GM12878 (cell line): Measurements from ENCODE around the gene ACTR2. TPM values are rescaled to one million over a fixed set of nuclear protein-coding genes. Genes with fewer than 3 reads are reported as not detected.

Source experiments
- polyA plus RNA-seq, 11 experiments: library from polyadenylated mRNA; depleted of rRNA in 4 of 11; unstranded in 6 of 11; stranded (reverse) in 5 of 11; fragments of >200 nt; fragmentation: Nextera tagmentation in 4 of 11; fragmentation: Illumina TruSeq in 1 of 11; extraction: Ambion mirVana in 4 of 11; extraction: Trizol in 1 of 11; gene quantifications; 1 replicate in 1 of 11; 2 replicates in 10 of 11; pipeline versions ENCODE4 v1.2.1 to v1.2.3, GENCODE V29; 2011 to 2016; ENCODE audit warnings: inconsistent platforms in 2 of 11, missing spikeins in 2 of 11, low read depth in 1 of 11
- total RNA-seq, 4 experiments: library from RNA; depleted of rRNA in 3 of 4; stranded (reverse); fragments of >200 nt in 3 of 4; fragmentation: Illumina TruSeq in 1 of 4; extraction: Trizol in 1 of 4; gene quantifications; 2 replicates each; pipeline versions ENCODE4 v1.2.1 to v1.2.3, GENCODE V29; 2013 to 2021

ACTR2 gene
- total and polyA plus RNA-seq, 10 of the 15 experiments (the other 5 are each of a cell fraction or from before 2014, with no cell fraction given): 94.2 to 401 (median 195) TPM

Other genes starting within 250 kb of the ACTR2 start
- 35.8 and 37.0 TPM in 2 replicates for gene SLC1A4, start 238.4 kb upstream of the ACTR2 start, total RNA-seq (2014; rRNA removed)
- 23.2 and 23.8 TPM in 2 replicates for gene SLC1A4, start 238.4 kb upstream of the ACTR2 start, total RNA-seq (2014; rRNA removed; fragmentation: Illumina TruSeq; extraction: Trizol)
- 43.2 and 43.4 TPM in 2 replicates for gene SLC1A4, start 238.4 kb upstream of the ACTR2 start, total RNA-seq (2021)
- 20.3 and 26.9 TPM in 2 replicates for gene SLC1A4, start 238.4 kb upstream of the ACTR2 start, polyA plus RNA-seq (2011; rRNA removed)
- 27.4 TPM in 2 replicates for gene SLC1A4, start 238.4 kb upstream of the ACTR2 start, polyA plus RNA-seq (2014; fragmentation: Illumina TruSeq; extraction: Trizol)
- 10 to 100 TPM; 10.8 to 13.9 TPM for gene SLC1A4, start 238.4 kb upstream of the ACTR2 start, polyA plus RNA-seq (2014; fragmentation: Nextera tagmentation; extraction: Ambion mirVana)
- gene SLC1A4, start 238.4 kb upstream of the ACTR2 start, polyA plus RNA-seq (2014; rRNA removed): 28.0 and 29.0 TPM in 2 replicates
- gene SLC1A4, start 238.4 kb upstream of the ACTR2 start, polyA plus RNA-seq (2016; fragmentation: Nextera tagmentation; extraction: Ambion mirVana): 10 to 100 TPM; 32.6 to 37.2 TPM
- 6.9 and 7.6 TPM in 2 replicates for gene CEP68, start 171.4 kb upstream of the ACTR2 start, total RNA-seq (2014; rRNA removed)
- 7.2 and 7.8 TPM in 2 replicates for gene CEP68, start 171.4 kb upstream of the ACTR2 start, total RNA-seq (2014; rRNA removed; fragmentation: Illumina TruSeq; extraction: Trizol)
- 10.8 and 11.1 TPM in 2 replicates for gene CEP68, start 171.4 kb upstream of the ACTR2 start, total RNA-seq (2021)
- gene CEP68, start 171.4 kb upstream of the ACTR2 start, polyA plus RNA-seq (2011; rRNA removed): 6.2 and 6.5 TPM in 2 replicates
- gene CEP68, start 171.4 kb upstream of the ACTR2 start, polyA plus RNA-seq (2014; fragmentation: Illumina TruSeq; extraction: Trizol): 7.6 and 7.7 TPM in 2 replicates
- 1 to 10 TPM; 1.1 to 2.2 TPM for gene CEP68, start 171.4 kb upstream of the ACTR2 start, polyA plus RNA-seq (2014; fragmentation: Nextera tagmentation; extraction: Ambion mirVana)
- gene CEP68, start 171.4 kb upstream of the ACTR2 start, polyA plus RNA-seq (2014; rRNA removed): 6.1 and 6.5 TPM in 2 replicates
- 10 to 100 TPM in 1 of 2 experiments, 1 to 10 TPM in 1; 9.7 to 11.1 TPM for gene CEP68, start 171.4 kb upstream of the ACTR2 start, polyA plus RNA-seq (2016; fragmentation: Nextera tagmentation; extraction: Ambion mirVana)
- gene RAB1A, start 97.7 kb upstream of the ACTR2 start, total RNA-seq (2014; rRNA removed): 77.2 and 82.8 TPM in 2 replicates
- gene RAB1A, start 97.7 kb upstream of the ACTR2 start, total RNA-seq (2014; rRNA removed; fragmentation: Illumina TruSeq; extraction: Trizol): 50.8 and 51.2 TPM in 2 replicates
- gene RAB1A, start 97.7 kb upstream of the ACTR2 start, total RNA-seq (2021): 85.5 and 88.8 TPM in 2 replicates
- 159 and 226 TPM in 2 replicates for gene RAB1A, start 97.7 kb upstream of the ACTR2 start, polyA plus RNA-seq (2011; rRNA removed)
- gene RAB1A, start 97.7 kb upstream of the ACTR2 start, polyA plus RNA-seq (2014; fragmentation: Illumina TruSeq; extraction: Trizol): 78.0 and 82.8 TPM in 2 replicates
- gene RAB1A, start 97.7 kb upstream of the ACTR2 start, polyA plus RNA-seq (2014; fragmentation: Nextera tagmentation; extraction: Ambion mirVana): 10 to 100 TPM; 48.9 to 71.2 TPM
- gene RAB1A, start 97.7 kb upstream of the ACTR2 start, polyA plus RNA-seq (2014; rRNA removed): 102 and 105 TPM in 2 replicates
- gene RAB1A, start 97.7 kb upstream of the ACTR2 start, polyA plus RNA-seq (2016; fragmentation: Nextera tagmentation; extraction: Ambion mirVana): 100 to 1,000 TPM; 170 to 171 TPM
- 5.3 and 5.7 TPM in 2 replicates for gene SPRED2, start 204.8 kb downstream of the ACTR2 start, total RNA-seq (2014; rRNA removed)
- gene SPRED2, start 204.8 kb downstream of the ACTR2 start, total RNA-seq (2014; rRNA removed; fragmentation: Illumina TruSeq; extraction: Trizol): 6.7 and 6.8 TPM in 2 replicates
- gene SPRED2, start 204.8 kb downstream of the ACTR2 start, total RNA-seq (2021): 23.9 and 25.6 TPM in 2 replicates
- 9.2 and 10.0 TPM in 2 replicates for gene SPRED2, start 204.8 kb downstream of the ACTR2 start, polyA plus RNA-seq (2011; rRNA removed)
- 16.2 and 17.6 TPM in 2 replicates for gene SPRED2, start 204.8 kb downstream of the ACTR2 start, polyA plus RNA-seq (2014; fragmentation: Illumina TruSeq; extraction: Trizol)
- gene SPRED2, start 204.8 kb downstream of the ACTR2 start, polyA plus RNA-seq (2014; fragmentation: Nextera tagmentation; extraction: Ambion mirVana): 1 to 10 TPM; 3.0 to 3.2 TPM
- 9.4 and 11.5 TPM in 2 replicates for gene SPRED2, start 204.8 kb downstream of the ACTR2 start, polyA plus RNA-seq (2014; rRNA removed)
- 10 to 100 TPM; 10.9 to 11.8 TPM for gene SPRED2, start 204.8 kb downstream of the ACTR2 start, polyA plus RNA-seq (2016; fragmentation: Nextera tagmentation; extraction: Ambion mirVana)